Mesendoderm (in vitro differentiated cells): ENCODE results near the gene ADGRL3.

Experiments
- DNase-seq: peaks from one replicate; pipeline ENCODE4 v3.0.0; 2013
- H2AK5ac ChIP-seq: 2 replicates; pipeline ENCODE4 v1.6.1; 2013; ENCODE audit warnings: low read length, inconsistent platforms
- H2BK120ac ChIP-seq: 2 replicates; pipeline ENCODE4 v1.6.1; 2013; ENCODE audit warnings: low read depth, mild to moderate bottlenecking, low read length, moderate library complexity, mixed read lengths
- H2BK15ac ChIP-seq: replicated peaks from 2 replicates; pipeline ENCODE4 v1.6.1; 2013; ENCODE audit warnings: low read depth, mild to moderate bottlenecking, moderate library complexity
- H2BK5ac ChIP-seq: 2 replicates; pipeline ENCODE4 v1.6.1; 2013; ENCODE audit warnings: low read length, inconsistent platforms
- H3K18ac ChIP-seq: 2 replicates; pipeline ENCODE4 v1.6.1; 2013; ENCODE audit warnings: mild to moderate bottlenecking, low read length, mixed read lengths
- H3K23ac ChIP-seq: one replicate; pipeline ENCODE4 v1.6.1; 2013; ENCODE audit warnings: low read length
- H3K27ac ChIP-seq: 2 replicates; pipeline ENCODE4 v1.5.1; 2013; ENCODE audit warnings: low read depth, mild to moderate bottlenecking, inconsistent platforms, low read length, moderate library complexity
- H3K27me3 ChIP-seq: 2 replicates; pipeline ENCODE4 v1.6.1; 2013; ENCODE audit warnings: low read length, control low read depth, mild to moderate bottlenecking, inconsistent platforms; ENCODE audit not compliant: insufficient read depth, poor library complexity
- H3K36me3 ChIP-seq: 2 replicates; pipeline ENCODE4 v1.6.1; 2013; ENCODE audit warnings: low read length, inconsistent platforms; ENCODE audit not compliant: control insufficient read depth, insufficient read depth
- H3K4ac ChIP-seq: one replicate; pipeline ENCODE4 v1.6.1; 2013; ENCODE audit warnings: low read depth, mild to moderate bottlenecking, low read length, moderate library complexity
- H3K4me1 ChIP-seq: 2 replicates; pipeline ENCODE4 v1.6.1; 2013; ENCODE audit warnings: low read depth, low read length, inconsistent platforms; ENCODE audit not compliant: control insufficient read depth
- H3K4me2 ChIP-seq: 2 replicates; pipeline ENCODE4 v1.6.1; 2013; ENCODE audit warnings: low read length
- H3K4me3 ChIP-seq: 2 replicates; pipeline ENCODE4 v1.5.1; 2013; ENCODE audit warnings: mild to moderate bottlenecking, low read length
- H3K56ac ChIP-seq: one replicate; pipeline ENCODE4 v1.6.1; 2013; ENCODE audit warnings: low read length
- H3K79me1 ChIP-seq: 2 replicates; pipeline ENCODE4 v1.6.1; 2013; ENCODE audit warnings: low read length, inconsistent platforms
- H3K79me2 ChIP-seq: 2 replicates; pipeline ENCODE4 v1.6.1; 2013; ENCODE audit warnings: mild to moderate bottlenecking, low read length; ENCODE audit not compliant: control insufficient read depth, insufficient read depth
- H3K9ac ChIP-seq: 2 replicates; pipeline ENCODE4 v1.6.1; 2013; ENCODE audit warnings: low read length, inconsistent platforms
- H4K5ac ChIP-seq: one replicate; pipeline ENCODE4 v1.6.1; 2013; ENCODE audit warnings: low read length
- H4K8ac ChIP-seq: one replicate; pipeline ENCODE4 v1.6.1; 2013; ENCODE audit warnings: low read depth, mild to moderate bottlenecking, control low read depth, low read length, moderate library complexity
- WGBS: extraction: QIAGEN DNeasy Blood & Tissue Kit; methylation state at CpG from one replicate; pipeline ENCODE4 v1.1.7; 2013; ENCODE audit warnings: low lambda C conversion rate, missing lambda C conversion rate; ENCODE audit not compliant: insufficient coverage; ENCODE audit errors: extremely low coverage; 5-methylcytosine and 5-hydroxymethylcytosine counted together

ADGRL3 gene

GRCh38 chr4:61663310-61663709, 463.2 kb downstream of the ADGRL3 start:
- Histone ChIP-seq H3K4ac (no peak overlapping the region), H2AK5ac (no peak overlapping the region), H3K79me2 (no peaks in the 10 kb centered on the region), H4K8ac (no peak overlapping the region), H2BK5ac (no peak overlapping the region), H2BK120ac (no peak overlapping the region), H3K36me3 (no peaks in the 10 kb centered on the region), H4K5ac (no peak overlapping the region), H3K79me1 (no peaks in the 10 kb centered on the region), H3K4me2 (no peak overlapping the region), H3K4me1 (no peaks in the 10 kb centered on the region), H2BK15ac (no peak overlapping the region), H3K56ac (no peak overlapping the region), H3K27me3 (no peaks in the 10 kb centered on the region), H3K27ac (no peak overlapping the region), H3K4me3 (no peak overlapping the region), H3K23ac (no peak overlapping the region), H3K18ac (no peak overlapping the region), H3K9ac (no peak overlapping the region)
- no CpG with 5 or more reads among the region's 8 CpGs for WGBS
- DNase-seq = no peak

- no peak overlapping the region for H3K56ac ChIP-seq
- no peak overlapping the region for H2BK120ac ChIP-seq
- no peak overlapping the region for H2AK5ac ChIP-seq
- no peak overlapping the region for H3K4me2 ChIP-seq
- no peak overlapping the region for H2BK15ac ChIP-seq
- H3K18ac ChIP-seq = no peak overlapping the region
- H3K9ac ChIP-seq = no peak overlapping the region
- H3K4ac ChIP-seq = no peak overlapping the region
- no peak overlapping the region for H2BK5ac ChIP-seq
- no peak overlapping the region for H3K23ac ChIP-seq
- no peaks in the 10 kb centered on the region for H3K79me1 ChIP-seq
- H3K27ac ChIP-seq = no peak overlapping the region
- no peak overlapping the region for H3K4me3 ChIP-seq
- H3K27me3 ChIP-seq = no peaks in the 10 kb centered on the region
- no peaks in the 10 kb centered on the region for H3K4me1 ChIP-seq
- DNase-seq = no peak
- H4K8ac ChIP-seq = no peak overlapping the region
- H3K36me3 ChIP-seq = no peaks in the 10 kb centered on the region
- no peak overlapping the region for H4K5ac ChIP-seq
- H3K79me2 ChIP-seq = no peaks in the 10 kb centered on the region
These were observed 465.5 kb downstream of the ADGRL3 start for GRCh38 chr4:61665649-61666048.

- no peaks in the 10 kb centered on the region for H3K36me3 ChIP-seq
- H2BK5ac ChIP-seq = no peak overlapping the region
- no CpG with 5 or more reads among the region's 1 CpG for WGBS
- no peaks in the 10 kb centered on the region for H3K4me1 ChIP-seq
- H3K23ac ChIP-seq = no peak overlapping the region
- H3K4me2 ChIP-seq = no peak overlapping the region
- H3K18ac ChIP-seq = no peak overlapping the region
- H4K5ac ChIP-seq = no peak overlapping the region
- H3K4ac ChIP-seq = no peak overlapping the region
- no peak overlapping the region for H3K56ac ChIP-seq
- H2BK120ac ChIP-seq = no peak overlapping the region
- H2BK15ac ChIP-seq = no peak overlapping the region
- H3K27me3 ChIP-seq = no peaks in the 10 kb centered on the region
- no peak overlapping the region for H3K9ac ChIP-seq
- H3K79me1 ChIP-seq = no peaks in the 10 kb centered on the region
- no peak overlapping the region for H4K8ac ChIP-seq
- no peak for DNase-seq
- H3K79me2 ChIP-seq = no peaks in the 10 kb centered on the region
- H3K27ac ChIP-seq = no peak overlapping the region
- H2AK5ac ChIP-seq = no peak overlapping the region
- H3K4me3 ChIP-seq = no peak overlapping the region
These were observed 466.1 kb downstream of the ADGRL3 start for GRCh38 chr4:61666244-61666643.

GRCh38 chr4:61671599-61671998, 471.5 kb downstream of the ADGRL3 start:
- no peak overlapping the region for H3K4me3 ChIP-seq
- no peak overlapping the region for H3K4me2 ChIP-seq
- no peaks in the 10 kb centered on the region for H3K4me1 ChIP-seq
- H2BK120ac ChIP-seq = no peak overlapping the region
- H3K36me3 ChIP-seq = no peaks in the 10 kb centered on the region
- no peak overlapping the region for H3K23ac ChIP-seq
- H2BK15ac ChIP-seq = no peak overlapping the region
- WGBS = no CpG with 5 or more reads among the region's 1 CpG
- H3K56ac ChIP-seq = no peak overlapping the region
- H4K5ac ChIP-seq = no peak overlapping the region
- H3K4ac ChIP-seq = no peak overlapping the region
- no peaks in the 10 kb centered on the region for H3K27me3 ChIP-seq
- no peak overlapping the region for H3K9ac ChIP-seq
- no peaks in the 10 kb centered on the region for H3K79me1 ChIP-seq
- H3K18ac ChIP-seq = no peak overlapping the region
- no peaks in the 10 kb centered on the region for H3K79me2 ChIP-seq
- no peak overlapping the region for H2AK5ac ChIP-seq
- no peak overlapping the region for H4K8ac ChIP-seq
- no peak for DNase-seq
- H3K27ac ChIP-seq = no peak overlapping the region
- H2BK5ac ChIP-seq = no peak overlapping the region

- Histone ChIP-seq H3K4ac (no peak overlapping the region), H3K4me2 (no peak overlapping the region), H3K56ac (no peak overlapping the region), H2BK15ac (no peak overlapping the region), H4K5ac (no peak overlapping the region), H3K9ac (no peak overlapping the region), H2AK5ac (no peak overlapping the region), H3K79me2 (no peaks in the 10 kb centered on the region), H4K8ac (no peak overlapping the region), H2BK5ac (no peak overlapping the region), H3K23ac (no peak overlapping the region), H3K18ac (no peak overlapping the region), H3K27ac (no peak overlapping the region), H3K36me3 (no peaks in the 10 kb centered on the region), H3K27me3 (no peaks in the 10 kb centered on the region), H2BK120ac (no peak overlapping the region), H3K4me1 (no peaks in the 10 kb centered on the region), H3K79me1 (no peaks in the 10 kb centered on the region), H3K4me3 (no peak overlapping the region)
- no CpG with 5 or more reads among the region's 2 CpGs for WGBS
- no peak for DNase-seq
These were observed 475.3 kb downstream of the ADGRL3 start for GRCh38 chr4:61675464-61675863.

- no peak overlapping the region for H3K18ac ChIP-seq
- no peak overlapping the region for H3K9ac ChIP-seq
- H2BK15ac ChIP-seq = no peak overlapping the region
- no peak overlapping the region for H3K4me2 ChIP-seq
- no peaks in the 10 kb centered on the region for H3K36me3 ChIP-seq
- H2BK5ac ChIP-seq = no peak overlapping the region
- no peaks in the 10 kb centered on the region for H3K79me1 ChIP-seq
- H3K27me3 ChIP-seq = no peaks in the 10 kb centered on the region
- WGBS = no CpG with 5 or more reads among the region's 1 CpG
- no peak overlapping the region for H3K23ac ChIP-seq
- no peak overlapping the region for H2BK120ac ChIP-seq
- no peak for DNase-seq
- no peak overlapping the region for H2AK5ac ChIP-seq
- H3K4me1 ChIP-seq = no peaks in the 10 kb centered on the region
- H3K4ac ChIP-seq = no peak overlapping the region
- no peak overlapping the region for H3K4me3 ChIP-seq
- H3K27ac ChIP-seq = no peak overlapping the region
- H4K5ac ChIP-seq = no peak overlapping the region
- H3K79me2 ChIP-seq = no peaks in the 10 kb centered on the region
- H4K8ac ChIP-seq = no peak overlapping the region
- no peak overlapping the region for H3K56ac ChIP-seq
These were observed 478.2 kb downstream of the ADGRL3 start for GRCh38 chr4:61678297-61678696.
